Uterus (tissue), 2 donors: ENCODE data around the gene BRF1.

Source experiments
- CTCF ChIP-seq, 4 experiments: fragments of 200-600 bp in 2 of 4; fragments of 450-650 bp in 2 of 4; sonication (generic) in 2 of 4; IDR thresholded peaks; one replicate each; pipeline ENCODE4 v1.5.1; 2016 to 2019; ENCODE audit warnings: antibody characterized with exemption in 4 of 4, mild to moderate bottlenecking in 2 of 4, moderate library complexity in 1 of 4
- POLR2A ChIP-seq, 2 donors: fragments of 450-650 bp; IDR thresholded peaks; one replicate each; pipeline ENCODE4 v1.6.1; 2016; ENCODE audit warnings: antibody characterized with exemption in 2 of 2, mild to moderate bottlenecking in 1 of 2, moderate library complexity in 1 of 2

GRCh38 chr14:105204206-105204930 is 96.4 kb downstream of the BRF1 start:
- no peak for TF ChIP-seq CTCF (IDR thresholded peaks at IDR 0.05)
- no peak for TF ChIP-seq POLR2A (IDR thresholded peaks at IDR 0.05)
